Lower leg skin (tissue), 3 donors: ENCODE measurements around the gene BRD9.

Experiments used
- CTCF ChIP-seq, 3 donors: fragments of 450-650 bp; IDR thresholded peaks; one replicate each; pipeline ENCODE4 v1.5.1; 2016; ENCODE audit warnings: antibody characterized with exemption in 3 of 3, mild to moderate bottlenecking in 3 of 3, moderate library complexity in 2 of 3
- POLR2A ChIP-seq, 2 donors: fragments of 450-650 bp; IDR thresholded peaks; one replicate each; pipeline ENCODE4 v1.6.1; 2016 to 2017; ENCODE audit warnings: antibody characterized with exemption in 2 of 2, mild to moderate bottlenecking in 1 of 2, moderate library complexity in 1 of 2

GRCh38 chr5:907366-907910, 14.8 kb upstream of the BRD9 start:
- TF ChIP-seq CTCF (IDR thresholded peaks at IDR 0.05) (no peak), POLR2A (IDR thresholded peaks at IDR 0.05) (no peak)
